ENCODE data around the gene CAD.
"Not testable (repeated sequence)": the region's sequence is repeated elsewhere in the genome, so short reads cannot be mapped to it uniquely, and the experiment has no call there.

Gene CAD

GRCh38 chr2:27217173-27218121, at the start of gene CAD:
CAD (plus strand) TSS chr2:27217369; CDS start chr2:27217552, 183 bp downstream.
- intact Hi-C loops (cut with micrococcal nuclease): loop anchor here (10.0 kb wide), 1 partner anchor 137 kb away; the partner anchor contains the start of gene GTF3C2
- H3K9me3 Mint-ChIP-seq: no peaks in the 10 kb centered on the region
- H3K27me3 Mint-ChIP-seq: no peaks in the 10 kb centered on the region
- peak within 1 kb of the TSS; percentile 99 for H3K4me3 Mint-ChIP-seq
- peaks cover 39% of the 10 kb centered on the region for H3K4me1 Mint-ChIP-seq (ENCODE audit: low read depth)
- H3K27ac Mint-ChIP-seq: peak within 1 kb of the TSS; percentile 96
- peaks cover 62% of the 10 kb centered on the region for H3K36me3 Mint-ChIP-seq (ENCODE audit: low read depth)

GRCh38 chr2:27170581-27171337, 46.4 kb upstream of the CAD start:
- H3K27me3 Mint-ChIP-seq: peaks cover 14% of the 10 kb centered on the region
- no peak overlapping the region for H3K27ac Mint-ChIP-seq
- no peaks in the 10 kb centered on the region for H3K9me3 Mint-ChIP-seq
- no peaks in the 10 kb centered on the region for H3K36me3 Mint-ChIP-seq (ENCODE audit: low read depth)
- intact Hi-C loops (cut with micrococcal nuclease): no loop called here
- H3K4me1 Mint-ChIP-seq (ENCODE audit: low read depth): peaks cover 13% of the 10 kb centered on the region
- H3K4me3 Mint-ChIP-seq: no peak overlapping the region

DNA sequence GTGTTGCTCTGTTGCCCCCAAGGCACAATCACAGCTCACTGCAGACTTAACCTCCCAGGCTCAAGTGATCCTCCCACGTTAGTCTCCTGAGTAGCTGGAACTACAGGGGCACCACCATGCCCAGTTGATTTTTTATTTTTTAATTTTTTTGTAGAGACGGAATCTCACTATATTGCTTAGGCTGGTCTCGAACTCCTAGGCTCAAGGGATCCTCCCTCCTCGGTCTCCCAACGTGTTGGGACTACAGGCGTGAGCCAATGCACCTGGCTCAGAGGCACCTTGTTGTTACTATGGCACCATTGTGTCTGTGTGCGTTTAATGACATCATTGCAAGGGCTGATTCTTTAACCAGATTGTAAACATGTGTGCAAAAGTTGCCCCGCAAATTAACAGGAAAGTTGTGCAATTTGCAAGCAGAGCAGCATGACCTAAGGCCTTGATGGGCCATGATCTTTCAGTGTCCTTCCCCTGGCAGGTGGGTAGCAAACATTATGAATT, 45.8 kb upstream of the CAD start:
- H3K36me3 Mint-ChIP-seq (ENCODE audit: low read depth): no peaks in the 10 kb centered on the region
- peaks cover 13% of the 10 kb centered on the region for H3K4me1 Mint-ChIP-seq (ENCODE audit: low read depth)
- no peak overlapping the region for H3K27ac Mint-ChIP-seq
- no peak overlapping the region for H3K4me3 Mint-ChIP-seq
- H3K9me3 Mint-ChIP-seq: no peaks in the 10 kb centered on the region
- peaks cover 16% of the 10 kb centered on the region for H3K27me3 Mint-ChIP-seq
- intact Hi-C loops (cut with micrococcal nuclease): no loop called here

DNA sequence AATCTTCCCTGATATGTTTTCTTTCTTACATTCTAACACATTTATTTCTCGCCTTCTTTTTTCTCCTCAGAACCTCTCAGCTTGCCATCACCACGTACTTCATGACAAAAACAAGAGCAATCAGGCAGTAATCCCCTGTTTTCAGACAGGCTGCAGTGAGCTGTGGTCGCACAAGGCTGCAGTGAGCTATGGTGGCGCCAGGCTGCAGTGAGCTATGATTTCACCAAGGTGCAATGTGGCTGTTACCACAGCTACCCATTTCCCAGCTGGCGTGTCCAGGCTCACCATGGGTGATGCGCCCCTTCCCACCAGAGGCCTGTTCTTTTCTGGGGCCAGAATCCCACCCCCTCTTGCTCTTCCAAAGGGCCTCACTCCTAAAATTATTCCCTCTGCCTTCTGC, 42.5 kb upstream of the CAD start:
- H3K36me3 Mint-ChIP-seq (ENCODE audit: low read depth): no peaks in the 10 kb centered on the region
- peaks cover 13% of the 10 kb centered on the region for H3K4me1 Mint-ChIP-seq (ENCODE audit: low read depth)
- no peaks in the 10 kb centered on the region for H3K9me3 Mint-ChIP-seq
- intact Hi-C loops (cut with micrococcal nuclease): no loop called here
- H3K27ac Mint-ChIP-seq: no peak overlapping the region
- H3K27me3 Mint-ChIP-seq: peaks cover 23% of the 10 kb centered on the region
- H3K4me3 Mint-ChIP-seq: no peak overlapping the region

GRCh38 chr2:27175330-27175729, 41.8 kb upstream of the CAD start:
- Mint-ChIP-seq H3K36me3 (ENCODE audit: low read depth) (no peaks in the 10 kb centered on the region), H3K4me1 (ENCODE audit: low read depth) (peaks cover 9% of the 10 kb centered on the region), H3K4me3 (no peak overlapping the region), H3K9me3 (no peaks in the 10 kb centered on the region), H3K27me3 (peaks cover 18% of the 10 kb centered on the region), H3K27ac (no peak overlapping the region)
- intact Hi-C loops (cut with micrococcal nuclease): no loop called here

DNA sequence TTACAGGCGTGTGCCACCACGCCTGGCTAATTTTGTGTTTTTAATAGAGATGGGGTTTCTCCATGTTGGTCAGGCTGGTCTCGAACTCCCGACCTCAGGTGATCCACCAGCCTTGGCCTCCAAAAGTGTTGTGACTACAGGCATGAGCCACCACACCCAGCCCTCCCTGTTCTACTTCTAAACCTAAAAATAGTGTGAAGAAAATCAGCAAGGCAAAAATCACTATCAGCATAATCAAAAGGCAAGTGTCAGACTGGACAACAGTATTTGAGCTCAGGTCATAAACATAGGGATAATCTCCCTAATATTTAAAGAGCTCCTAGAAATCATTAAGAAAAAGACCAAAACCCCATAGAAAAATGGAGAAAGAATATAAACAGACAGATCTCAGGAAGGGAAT, 41.4 kb upstream of the CAD start:
- H3K9me3 Mint-ChIP-seq; H3K4me1 Mint-ChIP-seq (ENCODE audit: low read depth); H3K27ac Mint-ChIP-seq; H3K4me3 Mint-ChIP-seq; H3K36me3 Mint-ChIP-seq (ENCODE audit: low read depth); intact Hi-C loops (cut with micrococcal nuclease): not testable (repeated sequence)
- H3K27me3 Mint-ChIP-seq: peaks cover 14% of the 10 kb centered on the region

GRCh38 chr2:27177441-27178351, 39.5 kb upstream of the CAD start:
- Mint-ChIP-seq H3K27ac (no peak overlapping the region), H3K27me3 (peaks cover 9% of the 10 kb centered on the region), H3K4me1 (ENCODE audit: low read depth) (no peaks in the 10 kb centered on the region), H3K9me3 (no peaks in the 10 kb centered on the region), H3K36me3 (ENCODE audit: low read depth) (no peaks in the 10 kb centered on the region), H3K4me3 (no peak overlapping the region)
- intact Hi-C loops (cut with micrococcal nuclease): no loop called here

DNA sequence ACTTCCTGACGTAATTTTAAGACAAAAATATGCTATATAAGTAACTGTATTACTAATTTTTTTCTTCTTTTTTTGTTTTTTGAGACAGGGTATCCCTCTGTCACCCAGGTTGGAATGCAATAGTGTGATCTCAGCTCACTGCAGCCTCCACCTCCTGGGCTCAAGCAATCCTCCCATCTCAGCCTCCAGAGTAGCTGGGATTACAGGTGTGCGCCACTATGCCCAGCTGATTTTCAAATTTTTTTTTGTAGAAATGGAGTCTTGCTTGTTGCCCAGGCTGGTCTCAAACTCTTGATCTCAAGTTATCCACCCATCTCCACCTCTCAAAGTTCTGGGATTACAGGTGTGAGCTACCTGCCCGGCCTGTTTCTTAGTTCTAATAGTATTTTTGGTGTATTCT, 38.7 kb upstream of the CAD start:
- Mint-ChIP-seq H3K27ac (no peak overlapping the region), H3K9me3 (no peaks in the 10 kb centered on the region), H3K36me3 (ENCODE audit: low read depth) (no peaks in the 10 kb centered on the region), H3K4me3 (no peak overlapping the region), H3K4me1 (ENCODE audit: low read depth) (no peaks in the 10 kb centered on the region), H3K27me3 (peaks cover 9% of the 10 kb centered on the region)
- intact Hi-C loops (cut with micrococcal nuclease): no loop called here

DNA sequence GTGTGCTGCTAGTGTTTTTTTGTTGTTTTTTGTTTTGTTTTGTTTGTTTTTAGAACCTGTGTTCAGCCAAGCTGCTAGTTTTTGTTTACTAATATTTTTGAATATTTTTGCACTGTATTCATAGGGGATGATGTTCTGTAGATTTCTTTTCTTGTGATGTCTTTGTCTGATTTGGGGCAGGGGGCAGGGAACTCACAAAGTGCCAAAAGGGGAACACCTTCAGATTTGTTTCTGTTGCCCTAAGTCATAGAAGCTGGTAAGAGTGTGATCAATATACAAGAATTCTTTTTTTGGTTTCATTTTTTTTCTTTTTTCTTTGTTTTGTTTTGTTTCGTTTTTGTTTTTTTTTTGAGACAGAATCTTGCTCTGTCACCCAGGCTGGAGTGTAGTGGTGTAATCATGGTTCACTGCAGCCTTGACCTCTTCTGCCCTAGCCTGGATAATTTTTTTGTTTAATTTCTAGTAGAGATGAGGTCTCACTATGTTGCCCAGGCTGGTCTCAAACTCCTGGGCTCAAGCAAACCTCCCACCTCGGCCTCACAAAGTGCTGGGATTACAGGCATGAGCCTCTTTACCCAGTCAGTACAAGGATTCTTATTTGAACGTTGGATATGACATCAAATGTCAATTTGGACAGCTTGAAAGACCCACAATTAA, 37.7 kb upstream of the CAD start:
- no peak overlapping the region for H3K27ac Mint-ChIP-seq

GRCh38 chr2:27182346-27182745, 34.8 kb upstream of the CAD start:
- Mint-ChIP-seq H3K36me3 (ENCODE audit: low read depth) (no peaks in the 10 kb centered on the region), H3K4me1 (ENCODE audit: low read depth) (no peaks in the 10 kb centered on the region), H3K4me3 (no peak overlapping the region), H3K27me3 (peaks cover 6% of the 10 kb centered on the region), H3K9me3 (no peaks in the 10 kb centered on the region), H3K27ac (no peak overlapping the region)
- intact Hi-C loops (cut with micrococcal nuclease): no loop called here

More for the DNA sequence above, 37.7 kb upstream of the CAD start:
- Mint-ChIP-seq H3K9me3 (no peaks in the 10 kb centered on the region), H3K4me3 (no peak overlapping the region), H3K36me3 (ENCODE audit: low read depth) (no peaks in the 10 kb centered on the region), H3K4me1 (ENCODE audit: low read depth) (no peaks in the 10 kb centered on the region), H3K27me3 (peaks cover 9% of the 10 kb centered on the region)
- intact Hi-C loops (cut with micrococcal nuclease): no loop called here

- no peak overlapping the region for H3K4me3 Mint-ChIP-seq
- peaks cover 2% of the 10 kb centered on the region for H3K27me3 Mint-ChIP-seq
- no peaks in the 10 kb centered on the region for H3K36me3 Mint-ChIP-seq (ENCODE audit: low read depth)
- H3K9me3 Mint-ChIP-seq: no peaks in the 10 kb centered on the region
- intact Hi-C loops (cut with micrococcal nuclease): no loop called here
- no peaks in the 10 kb centered on the region for H3K4me1 Mint-ChIP-seq (ENCODE audit: low read depth)
- H3K27ac Mint-ChIP-seq: no peak overlapping the region
These were observed 33.1 kb upstream of the CAD start for GRCh38 chr2:27184115-27184514.

DNA sequence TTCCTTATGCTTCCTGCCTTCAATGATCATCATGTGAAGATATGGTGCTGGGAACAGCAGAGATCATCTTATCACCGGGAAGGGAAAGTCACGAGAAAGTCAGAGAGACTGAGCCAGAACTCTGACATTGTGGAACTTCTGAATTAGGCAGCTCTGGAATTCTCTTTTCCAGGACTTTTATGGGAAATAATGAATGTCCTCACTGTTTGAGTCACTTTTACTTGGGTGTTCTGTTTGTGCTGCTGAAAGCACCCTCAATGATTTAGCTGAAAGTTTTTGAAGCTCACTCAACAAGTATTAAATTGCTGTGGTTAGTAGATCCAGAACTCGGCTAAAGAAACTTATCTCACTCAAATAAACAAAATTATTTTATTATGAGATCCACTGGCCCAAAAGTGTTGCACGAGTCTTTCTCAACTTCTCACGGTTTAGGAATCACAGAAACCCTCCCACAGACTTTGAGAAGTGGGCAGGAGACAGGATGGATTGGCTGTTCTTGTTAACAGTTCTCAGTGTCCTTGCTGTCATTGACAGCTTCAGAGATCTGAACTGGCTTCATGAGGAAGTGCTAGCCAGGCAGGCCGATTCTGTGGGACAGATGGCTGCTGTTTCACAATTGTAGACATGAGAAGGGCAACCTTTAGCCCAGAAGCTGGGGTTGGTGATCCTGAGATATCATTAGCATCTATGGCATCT, 31.7 kb upstream of the CAD start:
- no peaks in the 10 kb centered on the region for H3K27me3 Mint-ChIP-seq
- no peak overlapping the region for H3K27ac Mint-ChIP-seq
- intact Hi-C loops (cut with micrococcal nuclease): loop anchor here (2.0 kb wide), 1 partner anchor 73 kb away; no protein-coding TSS in a partner anchor
- no peak overlapping the region for H3K4me3 Mint-ChIP-seq
- no peaks in the 10 kb centered on the region for H3K36me3 Mint-ChIP-seq (ENCODE audit: low read depth)
- H3K4me1 Mint-ChIP-seq (ENCODE audit: low read depth): no peaks in the 10 kb centered on the region
- H3K9me3 Mint-ChIP-seq: no peaks in the 10 kb centered on the region
